HepG2 (cell line): ENCODE measurements around the gene RMI1. TPM values are rescaled to one million over a fixed set of nuclear protein-coding genes. Genes with fewer than 3 reads are reported as not detected.

ENCODE experiments used
- ATAC-seq: fragments of 200-7000 bp; cut with Tn5 transposase; 3 replicates; pipeline ENCODE4 v1.9.1; 2020; ENCODE audit warnings: mild to moderate bottlenecking, moderate library complexity
- BruUV-seq: library from RNA; stranded (reverse); fragments of 400-500 nt; replicated peaks from 2 replicates; lab custom pipeline; 2021; lab: Mats Ljungman, UMichigan
- CTCF ChIA-PET: fragments of 300-600 bp; formaldehyde crosslinking; extraction: SDS; loops from one replicate; lab custom pipeline; 2021; ENCODE audit warnings: low total read pairs, inconsistent platforms, low intra/inter-chr PET ratio; lab: Yijun Ruan, JAX
- POLR2A ChIA-PET: fragments of 350-600 bp; sonication (Branson Sonifier 250); formaldehyde crosslinking; loops from one replicate; lab custom pipeline; 2020; ENCODE audit warnings: antibody characterized with exemption, inconsistent platforms; lab: Yijun Ruan, JAX
- DNase-seq: peaks from one replicate; pipeline ENCODE4 v3.0.0-alpha.2; 2015; ENCODE audit warnings: low spot score
- FAIRE-seq: peaks from 3 replicates; lab custom pipeline; 2011; peaks lifted over from hg19 to GRCh38; lab: Jason Lieb, UNC
- H2AFZ ChIP-seq: one replicate; pipeline ENCODE4 v1.6.1; 2011; ENCODE audit warnings: low read length, inconsistent platforms
- H3K27ac ChIP-seq: fragments of 300-600 bp; 3 replicates; pipeline ENCODE4 v1.8.0; 2011; ENCODE audit warnings: mixed run types, mild to moderate bottlenecking, mixed read lengths, low read length, inconsistent platforms; ENCODE audit not compliant: insufficient read depth; ENCODE audit errors: extremely low read length
- H3K27me3 ChIP-seq, 2 experiments: fragments of 200-600 bp in 1 of 2; 2 replicates in 1 of 2; 3 replicates in 1 of 2; pipeline versions ENCODE4 v1.6.0 to v1.8.0; 2011; ENCODE audit warnings: low read length in 2 of 2, mild to moderate bottlenecking in 2 of 2, moderate library complexity in 2 of 2, inconsistent platforms in 1 of 2; ENCODE audit not compliant: insufficient read depth in 2 of 2, control insufficient read depth in 1 of 2
- H3K36me3 ChIP-seq, 2 experiments: fragments of 200-600 bp in 1 of 2; replicated peaks in 1 of 2; 2 replicates in 1 of 2; 3 replicates in 1 of 2; pipeline versions ENCODE4 v1.5.1 to v1.8.0; 2011; ENCODE audit warnings: low read length in 2 of 2, inconsistent platforms in 1 of 2; ENCODE audit not compliant: insufficient read depth in 2 of 2, control insufficient read depth in 1 of 2
- H3K4me1 ChIP-seq: 2 replicates; pipeline ENCODE4 v1.5.1; 2012; ENCODE audit warnings: low read length, inconsistent platforms; ENCODE audit not compliant: insufficient read depth
- H3K4me2 ChIP-seq: 2 replicates; pipeline ENCODE4 v1.6.0; 2011; ENCODE audit warnings: low read depth, low read length, inconsistent platforms
- H3K4me3 ChIP-seq, 3 experiments: fragments of 200-600 bp in 1 of 3; sonication (generic), shearing (Covaris generic) in 1 of 3; replicated peaks in 1 of 3; 2 replicates each; pipeline ENCODE4 v1.5.1; 2011 to 2016; ENCODE audit warnings: low read length in 3 of 3, inconsistent platforms in 2 of 3, low read depth in 2 of 3, mild to moderate bottlenecking in 2 of 3, control low read depth in 1 of 3, mixed read lengths in 1 of 3; ENCODE audit not compliant: insufficient read depth in 1 of 3
- H3K79me2 ChIP-seq: one replicate; pipeline ENCODE4 v1.6.1; 2011; ENCODE audit warnings: low read length, inconsistent platforms; ENCODE audit not compliant: insufficient read depth
- H3K9ac ChIP-seq: 2 replicates; pipeline ENCODE4 v1.6.0; 2011; ENCODE audit warnings: mild to moderate bottlenecking, low read depth, low read length, inconsistent platforms; ENCODE audit not compliant: insufficient read depth
- H3K9me3 ChIP-seq: 2 replicates; pipeline ENCODE4 v1.5.1; 2012; ENCODE audit warnings: mild to moderate bottlenecking, low read length
- H4K20me1 ChIP-seq: 2 replicates; pipeline ENCODE4 v1.6.0; 2011; ENCODE audit warnings: inconsistent platforms, mild to moderate bottlenecking, low read length, moderate library complexity; ENCODE audit not compliant: insufficient read depth
- ATF2 ChIP-seq: sonication (generic); formaldehyde crosslinking; IDR thresholded peaks from 2 replicates; pipeline ENCODE4 v1.4.0; 2020; ENCODE audit warnings: missing genetic modification reagents
- MYC ChIP-seq: sonication (generic); formaldehyde crosslinking; IDR thresholded peaks from 2 replicates; pipeline ENCODE4 v1.9.0; 2021; ENCODE audit warnings: missing genetic modification reagents, borderline replicate concordance
- NFRKB ChIP-seq: fragments of 450-650 bp; IDR thresholded peaks from 2 replicates; pipeline ENCODE4 v1.6.1; 2017
- SMARCC2 ChIP-seq: fragments of 450-650 bp; IDR thresholded peaks from 2 replicates; pipeline ENCODE4 v1.6.1; 2017; ENCODE audit warnings: antibody characterized with exemption, mild to moderate bottlenecking
- SOX6 ChIP-seq, 2 experiments: fragments of 450-650 bp in 1 of 2; sonication (generic) in 1 of 2; formaldehyde crosslinking in 1 of 2; IDR thresholded peaks; 2 replicates each; pipeline versions ENCODE4 v1.4.0 to v1.6.1; 2017 to 2020; ENCODE audit warnings: antibody characterized with exemption in 1 of 2, mild to moderate bottlenecking in 1 of 2, missing genetic modification reagents in 1 of 2
- ZNF180 ChIP-seq: sonication (generic); formaldehyde crosslinking; IDR thresholded peaks from 2 replicates; pipeline ENCODE4 v1.4.0; 2020; ENCODE audit warnings: low read depth, missing genetic modification reagents, borderline replicate concordance
- ZNF350 ChIP-seq: sonication (generic); formaldehyde crosslinking; IDR thresholded peaks from 2 replicates; pipeline ENCODE4 v1.4.0; 2020; ENCODE audit warnings: mild to moderate bottlenecking, low read depth, missing genetic modification reagents, borderline replicate concordance
- ZNF556 ChIP-seq: sonication (generic); formaldehyde crosslinking; IDR thresholded peaks from 2 replicates; pipeline ENCODE4 v1.4.0; 2020; ENCODE audit warnings: mild to moderate bottlenecking, missing genetic modification reagents, borderline replicate concordance
- ZNF572 ChIP-seq: sonication (generic); formaldehyde crosslinking; IDR thresholded peaks from 2 replicates; pipeline ENCODE4 v1.5.1; 2020; ENCODE audit warnings: mild to moderate bottlenecking, missing genetic modification reagents
- ZNF598 ChIP-seq: sonication (generic); formaldehyde crosslinking; IDR thresholded peaks from 2 replicates; pipeline ENCODE4 v1.5.1; 2020; ENCODE audit warnings: mild to moderate bottlenecking, missing genetic modification reagents, borderline replicate concordance
- ZNF777 ChIP-seq: sonication (generic); formaldehyde crosslinking; IDR thresholded peaks from 2 replicates; pipeline ENCODE4 v1.4.0; 2020; ENCODE audit warnings: missing genetic modification reagents
- WGBS: methylation state at CpG from one replicate; pipeline ENCODE4 v1.1.6; 2017; ENCODE audit warnings: low lambda C conversion rate; 5-methylcytosine and 5-hydroxymethylcytosine counted together
- in situ Hi-C: cut with HindIII; loops from 2 replicates; pipeline ENCODE4 v1.10.0; 2017; ENCODE audit warnings: low pct_unique_long_range_greater_than_20kb; ENCODE audit not compliant: extremely low pct_ligation_motif_present
- intact Hi-C: fragments of 100-400 bp; cut with micrococcal nuclease; formaldehyde crosslinking; loops from one replicate; pipeline ENCODE4 v1.10.0; 2022; ENCODE audit not compliant: unreplicated experiment
- polyA plus RNA-seq, 8 experiments: library from polyadenylated mRNA; depleted of rRNA in 3 of 8; stranded (reverse) in 7 of 8; unstranded in 1 of 8; fragments of >200 nt; fragmentation: Illumina TruSeq in 4 of 8; extraction: Trizol in 4 of 8; gene quantifications; 2 replicates each; pipeline versions ENCODE4 v1.2.1 to v1.2.3, GENCODE V29; 2011 to 2016; ENCODE audit warnings: low read depth in 4 of 8, missing spikeins in 1 of 8, mixed read lengths in 1 of 8; ENCODE audit not compliant: insufficient read depth in 1 of 8
- total RNA-seq, 5 experiments: library from RNA; depleted of rRNA; stranded (reverse); fragments of >200 nt; fragmentation: Illumina TruSeq; extraction: Trizol; gene quantifications; 2 replicates each; pipeline ENCODE4 v1.2.3, GENCODE V29; 2016; ENCODE audit warnings: low read depth in 1 of 5

Gene RMI1
- total and polyA plus RNA-seq, 2 of the 13 experiments (the other 11 are each of a cell fraction or from before 2014, with no cell fraction given) = 0.54 to 3.7 TPM

- TF ChIP-seq ZNF180 (CRISPR knock-in tag) = no peak
- no peak for TF ChIP-seq SMARCC2
- TF ChIP-seq ZNF350 (CRISPR knock-in tag) = no peak
- no peak for TF ChIP-seq ZNF572
- no peak for TF ChIP-seq SOX6 (IDR thresholded peaks at IDR 0.05)
- TF ChIP-seq SOX6 (CRISPR knock-in tag; IDR thresholded peaks at IDR 0.05) = no peak
- no peak for TF ChIP-seq ZNF598
- TF ChIP-seq ATF2 (CRISPR knock-in tag) = no peak
- TF ChIP-seq NFRKB = no peak
- no peak for TF ChIP-seq ZNF777
Observed at GRCh38 chr9:83935276-83935935, 45.2 kb upstream of the RMI1 start (continued).

- Histone ChIP-seq H3K27me3 (no peaks in the 10 kb centered on the region), H4K20me1 (no peaks in the 10 kb centered on the region), H3K4me2 (no peak overlapping the region), H3K4me3 (no peak overlapping the region), H3K27ac (no peak overlapping the region)
- no TSS peak for BruUV-seq
- in situ Hi-C loops = loop anchor here (5.0 kb wide), 2 partner anchors 236 to 326 kb away; no protein-coding TSS in a partner anchor
- TF ChIP-seq ZNF556 (no peak), MYC (CRISPR knock-in tag) (no peak)
- TF ChIP-seq, all 625 proteins: peak for 0
- H3K9me3 ChIP-seq = no peaks in the 10 kb centered on the region
- no peak overlapping the region for H3K9ac ChIP-seq
- no peak for FAIRE-seq
- CTCF ChIA-PET = interaction anchor here (2.4 to 3.8 kb wide), 2 partner anchors 236 to 325 kb away, joined by 19 to 24 read pairs; no protein-coding TSS in a partner anchor
- POLR2A ChIA-PET = no interaction called here
- no peak for DNase-seq
- peaks cover 11 to 34% of the 10 kb centered on the region in 2 experiments for H3K36me3 ChIP-seq
- 93% methylated on average over 6 of the region's 6 CpGs for WGBS
- H3K79me2 ChIP-seq = no peaks in the 10 kb centered on the region
- ATAC-seq = no peak
- intact Hi-C loops = no loop called here
- H3K4me1 ChIP-seq = peaks cover 18% of the 10 kb centered on the region
- H2AFZ ChIP-seq = no peak overlapping the region
Observed at GRCh38 chr9:83936523-83936922, 44.1 kb upstream of the RMI1 start.
